ENCODE data around the gene ALDH2.
"Not testable (repeated sequence)": the region's sequence is repeated elsewhere in the genome, so short reads cannot be mapped to it uniquely, and the experiment has no call there.

The ALDH2 gene

GRCh38 chr12:111766608-111767361 lies at the start of gene ALDH2:
TSS of gene ALDH2 (plus strand) at chr12:111766933. CDS start at chr12:111766983, 50 bp downstream.
- DNase-seq: no peak

DNA sequence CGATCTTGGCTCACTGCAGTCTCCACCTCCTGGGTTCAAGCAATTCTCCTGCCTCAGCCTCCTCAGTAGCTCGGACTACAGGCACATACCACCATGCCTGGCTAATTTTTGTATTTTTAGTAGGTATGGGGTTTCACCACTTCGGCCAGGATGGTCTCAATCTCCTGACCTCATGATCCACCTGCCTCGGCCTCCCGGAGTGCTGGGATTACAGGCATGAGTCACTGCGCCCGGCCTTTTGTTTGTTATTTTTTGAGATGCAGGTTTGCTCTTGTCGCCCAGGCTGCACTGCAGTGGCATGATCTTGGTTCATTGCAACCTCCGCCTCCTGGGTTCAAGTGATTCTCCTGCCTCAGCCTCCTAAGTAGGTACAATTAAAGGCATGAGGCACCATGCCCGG lies 47.4 kb upstream of the ALDH2 start:
- not testable (repeated sequence) for DNase-seq

DNA sequence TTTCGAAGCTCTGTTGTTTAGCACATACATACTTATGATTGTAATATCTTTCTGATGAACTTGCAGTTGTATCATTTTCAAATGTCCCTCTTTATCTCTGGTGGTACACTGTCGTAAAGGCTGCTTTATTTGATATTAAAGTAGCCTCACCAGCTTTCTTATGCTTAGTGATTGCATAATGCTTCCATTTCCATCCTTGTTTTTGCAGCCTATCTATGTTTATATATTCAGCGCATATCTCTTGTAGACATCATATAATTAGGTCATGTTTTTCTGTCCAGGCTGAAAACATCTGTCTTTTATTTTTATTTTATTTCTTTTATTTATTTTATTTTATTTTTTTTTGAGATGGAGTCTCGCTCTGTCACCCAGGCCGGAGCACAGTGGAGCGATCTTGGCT lies 46.3 kb upstream of the ALDH2 start:
- no peak for DNase-seq

GRCh38 chr12:111723646-111724360 lies 42.9 kb upstream of the ALDH2 start:
- DNase-seq: not testable (repeated sequence)

DNA sequence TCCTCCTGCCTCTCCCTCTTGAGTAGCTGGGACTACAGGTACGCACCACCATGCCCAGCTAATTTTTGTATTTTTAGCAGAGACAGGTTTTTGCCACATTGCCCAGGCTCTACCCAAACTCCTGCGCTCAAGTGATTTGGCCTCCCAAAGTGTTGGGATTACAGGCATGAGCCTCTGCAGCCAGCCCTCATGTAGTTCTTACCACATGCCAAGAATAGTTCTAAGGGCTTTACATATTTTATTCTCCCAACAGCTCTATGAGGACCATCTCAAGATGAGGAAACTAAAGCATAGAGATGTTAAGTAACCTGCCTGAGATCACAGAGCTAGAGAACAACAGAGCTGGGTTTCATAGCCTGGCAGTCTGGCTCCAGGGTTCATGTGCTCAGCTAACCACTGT lies 37.9 kb upstream of the ALDH2 start:
- no peak for DNase-seq

DNA sequence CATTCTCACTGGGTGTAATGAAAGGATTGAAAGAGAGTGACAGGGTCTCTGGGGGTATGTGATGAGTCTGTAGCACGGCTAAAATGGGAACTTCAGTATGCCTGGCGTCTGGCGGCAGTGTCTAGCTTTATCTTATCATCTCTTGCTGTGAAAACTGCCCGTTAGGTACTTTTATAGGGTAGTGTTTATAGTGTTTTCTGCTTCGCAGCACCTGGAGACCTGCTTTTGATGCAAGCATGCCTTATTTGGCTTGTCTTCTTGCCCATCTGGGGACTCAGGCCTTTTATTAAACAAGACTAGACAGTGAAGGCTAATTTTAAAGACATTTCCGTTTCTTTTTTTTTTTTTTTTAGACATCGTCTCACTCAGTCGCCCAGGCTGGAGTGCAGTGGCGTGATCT lies 36.3 kb upstream of the ALDH2 start:
- DNase-seq: no peak

DNA sequence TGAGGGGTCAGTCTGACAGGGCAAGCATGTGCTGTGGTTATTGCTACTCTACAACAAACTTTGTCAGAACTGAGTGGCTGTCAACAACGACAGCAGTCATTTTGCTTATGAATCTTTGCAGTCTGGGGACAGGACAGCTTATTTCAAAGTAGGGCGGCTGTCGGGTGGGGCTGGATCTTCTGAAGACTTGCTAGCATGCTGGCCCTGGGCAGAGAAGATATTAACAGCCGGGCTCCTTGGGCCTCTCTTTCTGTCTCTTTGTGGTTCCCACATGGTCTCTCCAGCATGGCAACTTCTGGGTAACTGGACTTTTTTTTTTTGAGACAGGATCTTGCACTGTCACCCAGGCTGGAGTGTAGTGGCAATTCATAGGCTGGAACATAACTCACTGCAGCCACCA lies 33.9 kb upstream of the ALDH2 start:
- DNase-seq: no peak

DNA sequence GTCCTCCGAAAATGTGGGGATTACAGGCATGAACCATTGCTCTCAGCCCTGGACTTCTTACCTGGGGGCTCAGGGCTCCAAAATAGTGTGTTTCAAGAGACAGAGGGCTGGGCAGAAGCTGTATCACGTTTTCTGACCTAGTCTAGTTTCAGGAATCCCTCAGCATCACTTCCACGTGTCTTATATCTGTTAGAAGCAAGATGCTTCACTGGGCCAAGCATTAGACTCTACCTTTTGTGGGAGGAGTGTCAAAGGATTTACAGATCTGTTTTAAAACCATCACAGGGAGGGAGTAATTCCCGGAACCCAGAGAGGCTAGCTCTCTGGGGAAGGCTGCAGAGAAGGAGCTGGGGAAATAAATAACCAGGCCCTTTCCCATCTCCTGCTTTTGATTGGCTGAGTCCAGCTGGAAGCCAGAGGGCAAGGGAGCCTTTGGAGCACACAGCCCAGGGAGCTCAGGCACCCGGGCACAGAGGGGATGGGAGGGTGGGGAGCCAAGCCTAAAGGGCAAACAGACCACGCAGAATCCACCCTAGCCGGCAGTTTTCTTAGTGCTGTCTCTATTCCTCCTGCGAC lies 33.3 kb upstream of the ALDH2 start:
- no peak for DNase-seq

DNA sequence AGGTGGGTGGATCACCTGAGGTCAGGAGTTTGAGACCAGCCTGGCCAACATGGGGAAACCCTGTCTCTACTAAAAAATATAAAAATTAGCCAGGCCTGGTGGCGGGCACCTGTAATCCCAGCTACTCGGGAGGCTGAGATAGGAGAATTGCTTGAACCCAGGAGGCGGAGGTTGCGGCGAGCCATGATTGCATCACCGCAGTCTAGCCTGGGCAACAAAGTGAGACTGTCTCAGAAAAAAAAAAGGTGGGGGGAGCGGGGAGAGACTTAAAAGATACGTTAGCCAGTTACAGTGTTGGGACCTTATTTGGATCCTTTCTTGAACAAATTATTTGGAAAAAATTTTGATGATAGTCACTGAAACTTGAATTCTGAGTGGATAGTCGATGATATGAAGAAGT lies 27.2 kb upstream of the ALDH2 start:
- DNase-seq: not testable (repeated sequence)

DNA sequence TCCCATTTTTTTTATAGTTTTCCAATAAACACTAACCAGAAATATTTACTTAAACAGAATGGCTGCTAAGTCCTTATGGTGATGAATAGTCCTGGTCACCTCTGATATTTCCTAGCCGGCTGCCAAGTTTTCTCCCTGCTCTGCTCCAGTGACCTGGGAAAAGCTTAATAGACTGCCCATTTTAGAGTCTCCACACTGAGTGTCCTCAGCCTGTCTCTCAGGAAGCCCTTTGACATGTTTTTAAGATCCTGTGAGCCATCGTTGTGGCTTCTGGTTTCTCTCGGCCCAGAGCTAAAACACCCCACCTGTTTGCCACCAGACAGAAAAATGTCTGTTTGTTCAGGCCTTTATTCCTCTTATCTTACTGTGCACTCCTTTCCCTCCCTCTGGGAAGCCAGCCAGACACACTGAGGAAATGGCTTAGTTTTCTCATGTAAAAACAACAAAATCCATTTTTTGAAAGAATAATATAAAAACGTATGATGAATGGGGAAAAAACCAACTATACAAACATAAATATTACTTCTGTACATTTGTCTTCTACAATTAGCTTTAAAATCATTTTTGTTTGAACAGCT lies 25.4 kb upstream of the ALDH2 start:
- no peak for DNase-seq

DNA sequence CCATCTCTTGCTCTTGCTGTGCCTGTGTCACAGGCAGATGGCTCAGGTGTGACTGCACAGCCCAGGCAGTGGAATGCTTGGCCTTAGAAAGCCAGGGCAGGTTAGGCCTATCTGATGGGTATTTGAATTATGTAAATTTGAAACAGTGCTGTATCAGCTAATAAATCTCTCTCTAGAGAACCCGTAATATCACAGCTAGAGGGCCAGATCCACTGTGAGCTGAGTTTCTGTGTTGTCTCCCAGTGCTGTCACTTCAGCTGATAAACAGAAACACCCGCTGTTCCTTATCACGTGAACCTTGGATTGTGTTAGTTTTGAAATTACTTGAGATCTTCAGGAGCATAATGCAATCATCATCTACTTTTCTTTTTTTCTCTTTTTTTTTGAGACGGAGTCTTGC lies 21.5 kb upstream of the ALDH2 start:
- no peak for DNase-seq

DNA sequence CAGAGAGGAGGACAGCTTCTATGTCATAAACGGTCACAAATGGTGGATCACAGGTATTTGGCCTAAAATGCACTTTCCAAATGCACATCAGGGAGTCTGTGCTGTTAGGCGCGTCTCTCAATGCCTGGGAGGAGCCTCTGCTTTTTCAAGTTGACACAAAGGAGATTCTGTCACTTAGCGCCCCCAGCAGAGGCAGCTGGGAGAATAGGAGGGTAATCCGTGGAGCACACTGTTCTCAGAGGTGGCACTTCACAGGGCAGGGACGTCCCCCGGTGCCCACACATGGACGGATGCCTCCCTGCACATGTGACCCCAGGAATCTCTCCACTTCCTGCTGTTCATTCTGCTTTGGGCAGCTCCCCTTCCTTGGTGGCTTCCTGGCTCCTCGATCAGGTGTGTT lies 19.4 kb upstream of the ALDH2 start:
- no peak for DNase-seq

DNA sequence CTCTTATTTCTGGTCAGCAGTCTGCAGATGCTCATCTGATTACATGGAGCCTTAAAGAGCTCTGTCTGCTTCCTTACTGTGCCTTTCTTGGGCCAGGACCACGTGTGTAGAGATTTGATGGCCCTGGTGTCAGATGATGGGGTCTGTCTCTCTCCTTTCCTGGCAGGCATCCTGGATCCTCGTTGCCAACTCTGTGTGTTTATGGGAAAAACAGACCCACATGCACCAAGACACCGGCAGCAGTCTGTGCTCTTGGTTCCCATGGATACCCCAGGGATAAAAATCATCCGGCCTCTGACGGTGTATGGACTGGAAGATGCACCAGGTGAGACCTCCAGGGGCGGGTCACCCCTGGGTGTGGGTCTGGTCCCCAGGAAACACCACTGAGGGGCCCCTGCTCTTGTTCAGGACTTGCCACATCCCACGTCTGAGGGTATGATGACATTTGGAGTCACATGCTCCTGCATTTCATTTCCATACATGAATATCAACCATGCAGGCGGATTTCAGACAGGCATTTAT lies 18.5 kb upstream of the ALDH2 start:
- DNase-seq: no peak

GRCh38 chr12:111748867-111749266 lies 17.9 kb upstream of the ALDH2 start:
- DNase-seq: no peak

- no peak for DNase-seq
Measured at GRCh38 chr12:111749391-111749790, 17.3 kb upstream of the ALDH2 start.

- DNase-seq: no peak
Measured at GRCh38 chr12:111753144-111753881, 13.4 kb upstream of the ALDH2 start.

DNA sequence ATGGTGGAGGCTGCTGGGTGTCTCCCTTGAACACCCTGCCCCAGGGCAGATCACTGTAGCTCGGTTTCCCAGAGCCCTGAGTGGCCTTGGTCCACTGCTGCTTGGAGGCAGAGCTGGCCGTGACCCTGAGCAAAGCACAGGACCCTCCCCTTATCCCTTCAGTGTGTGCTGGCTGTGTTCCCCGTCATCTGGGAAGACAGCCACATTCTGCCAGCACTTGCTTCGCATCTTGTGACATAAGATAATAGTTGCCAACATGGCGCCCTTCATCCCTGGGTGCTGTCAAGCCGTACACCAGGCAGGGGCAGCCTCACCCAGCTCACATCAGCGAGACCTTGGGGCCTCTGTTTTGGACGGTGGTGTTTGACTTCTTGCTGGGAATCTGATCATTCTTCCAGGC lies 12.1 kb upstream of the ALDH2 start:
- DNase-seq: no peak

DNA sequence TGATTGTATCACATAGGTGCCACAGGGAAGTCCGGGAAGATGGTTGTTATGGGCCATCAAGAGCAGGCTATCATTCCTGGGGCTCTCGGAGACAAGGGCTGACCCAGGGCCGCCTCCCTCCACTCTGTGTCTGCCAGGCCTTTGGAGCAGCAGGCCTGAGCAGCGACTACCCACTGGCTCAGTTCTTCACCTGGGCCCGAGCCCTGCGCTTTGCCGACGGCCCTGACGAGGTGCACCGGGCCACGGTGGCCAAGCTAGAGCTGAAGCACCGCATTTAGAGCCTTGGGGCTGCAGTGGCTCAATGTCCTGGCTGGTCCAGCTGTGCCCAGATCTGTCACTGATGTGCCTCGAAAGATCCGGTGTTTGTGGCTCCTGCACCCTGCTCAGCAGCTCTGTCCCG lies 10.5 kb upstream of the ALDH2 start:
- no peak for DNase-seq

DNA sequence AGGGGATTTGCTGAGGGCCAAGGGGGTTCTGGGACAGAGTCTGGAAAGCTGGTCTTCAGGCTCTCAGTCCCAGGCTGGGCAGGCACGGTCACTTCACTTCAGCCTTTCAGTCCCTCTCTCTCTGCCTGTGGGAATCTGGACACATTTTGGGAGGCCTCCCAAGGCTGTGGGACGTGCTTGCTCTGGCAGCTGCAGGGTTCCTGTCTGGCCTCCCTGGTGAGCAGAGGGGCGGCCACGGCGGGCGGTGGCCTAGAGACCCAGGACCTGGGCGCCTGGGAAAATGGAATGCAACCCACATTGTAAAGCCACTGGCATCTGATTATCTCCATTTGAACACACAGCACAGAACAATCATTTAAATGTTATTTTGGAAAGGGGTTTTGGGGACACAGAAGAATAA lies 10.1 kb upstream of the ALDH2 start:
- no peak for DNase-seq

DNA sequence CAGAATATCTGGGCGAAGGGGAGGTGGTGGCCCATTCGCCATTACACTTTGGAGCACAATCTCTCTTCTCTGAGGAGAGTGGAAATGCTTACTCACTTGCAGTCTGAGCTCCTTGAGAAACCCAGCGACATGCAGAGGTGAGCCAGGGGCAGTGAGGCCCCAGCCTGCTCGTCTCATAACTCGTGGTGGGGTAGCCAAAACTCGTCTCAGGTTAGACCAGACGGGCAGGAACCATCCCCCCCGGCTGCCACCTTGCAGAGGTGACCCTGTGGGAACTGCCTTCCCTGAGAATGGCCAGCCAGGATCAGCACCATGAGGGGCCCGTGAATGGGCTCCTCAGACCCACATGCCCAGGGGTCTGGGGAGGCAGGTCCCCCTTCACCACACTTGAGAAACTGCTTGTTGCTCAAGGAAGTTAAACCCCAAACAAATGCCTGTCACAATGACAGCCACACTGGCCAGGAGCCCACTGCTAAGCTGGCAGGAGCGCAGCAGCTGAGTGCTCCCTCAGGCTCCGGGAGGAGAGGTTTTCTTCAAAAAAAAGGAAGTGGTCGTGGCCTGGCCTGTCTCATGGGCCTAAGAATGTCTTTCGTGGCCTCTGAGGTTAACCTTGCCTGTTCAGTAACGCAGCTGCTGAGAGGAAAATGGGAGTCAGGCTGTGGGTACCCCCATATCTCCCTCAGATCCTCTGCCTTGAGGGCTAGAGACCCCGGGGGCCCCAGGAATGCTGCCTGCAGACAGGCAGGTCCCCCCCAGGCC lies 9.2 kb upstream of the ALDH2 start:
- no peak for DNase-seq

- DNase-seq: no peak
Measured at GRCh38 chr12:111758120-111758561, 8.6 kb upstream of the ALDH2 start.

DNA sequence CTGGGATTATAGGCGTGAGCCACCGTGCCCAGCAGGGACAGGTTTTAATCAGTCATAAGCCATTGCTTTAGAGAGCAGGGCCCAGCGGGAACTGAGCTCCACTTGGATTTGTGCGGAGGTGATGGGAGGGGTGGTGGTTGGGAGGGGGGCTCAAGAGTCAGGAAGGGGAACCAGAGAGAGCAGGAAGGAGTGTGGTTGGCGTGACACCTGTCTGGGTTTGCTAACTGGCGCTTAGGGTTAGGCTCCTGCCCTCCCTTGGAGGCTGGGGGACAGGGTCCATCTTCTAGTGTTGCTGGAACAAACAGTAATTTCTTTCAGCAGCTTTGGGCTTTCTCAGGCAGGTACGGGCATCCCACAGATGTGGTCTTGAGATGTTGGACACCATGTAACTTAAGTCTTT lies 7.5 kb upstream of the ALDH2 start:
- DNase-seq: no peak
